HepG2 (cell line): ENCODE measurements around the gene C19orf85. TPM values are rescaled to one million over a fixed set of nuclear protein-coding genes. Genes with fewer than 3 reads are reported as not detected.

Experiments
- ATAC-seq: fragments of 200-7000 bp; cut with Tn5 transposase; 3 replicates; pipeline ENCODE4 v1.9.1; 2020; ENCODE audit warnings: mild to moderate bottlenecking, moderate library complexity
- BruUV-seq: library from RNA; stranded (reverse); fragments of 400-500 nt; replicated peaks from 2 replicates; lab custom pipeline; 2021; lab: Mats Ljungman, UMichigan
- CTCF ChIA-PET: fragments of 300-600 bp; formaldehyde crosslinking; extraction: SDS; loops from one replicate; lab custom pipeline; 2021; ENCODE audit warnings: low total read pairs, inconsistent platforms, low intra/inter-chr PET ratio; lab: Yijun Ruan, JAX
- POLR2A ChIA-PET: fragments of 350-600 bp; sonication (Branson Sonifier 250); formaldehyde crosslinking; loops from one replicate; lab custom pipeline; 2020; ENCODE audit warnings: antibody characterized with exemption, inconsistent platforms; lab: Yijun Ruan, JAX
- DNase-seq: peaks from one replicate; pipeline ENCODE4 v3.0.0-alpha.2; 2015; ENCODE audit warnings: low spot score
- FAIRE-seq: peaks from 3 replicates; lab custom pipeline; 2011; peaks lifted over from hg19 to GRCh38; lab: Jason Lieb, UNC
- H2AFZ ChIP-seq: one replicate; pipeline ENCODE4 v1.6.1; 2011; ENCODE audit warnings: low read length, inconsistent platforms
- H3K27ac ChIP-seq: fragments of 300-600 bp; 3 replicates; pipeline ENCODE4 v1.8.0; 2011; ENCODE audit warnings: mixed run types, mild to moderate bottlenecking, mixed read lengths, low read length, inconsistent platforms; ENCODE audit not compliant: insufficient read depth; ENCODE audit errors: extremely low read length
- H3K27me3 ChIP-seq, 2 experiments: fragments of 200-600 bp in 1 of 2; 2 replicates in 1 of 2; 3 replicates in 1 of 2; pipeline versions ENCODE4 v1.6.0 to v1.8.0; 2011; ENCODE audit warnings: low read length in 2 of 2, mild to moderate bottlenecking in 2 of 2, moderate library complexity in 2 of 2, inconsistent platforms in 1 of 2; ENCODE audit not compliant: insufficient read depth in 2 of 2, control insufficient read depth in 1 of 2
- H3K36me3 ChIP-seq, 2 experiments: fragments of 200-600 bp in 1 of 2; replicated peaks in 1 of 2; 2 replicates in 1 of 2; 3 replicates in 1 of 2; pipeline versions ENCODE4 v1.5.1 to v1.8.0; 2011; ENCODE audit warnings: low read length in 2 of 2, inconsistent platforms in 1 of 2; ENCODE audit not compliant: insufficient read depth in 2 of 2, control insufficient read depth in 1 of 2
- H3K4me1 ChIP-seq: 2 replicates; pipeline ENCODE4 v1.5.1; 2012; ENCODE audit warnings: low read length, inconsistent platforms; ENCODE audit not compliant: insufficient read depth
- H3K4me2 ChIP-seq: 2 replicates; pipeline ENCODE4 v1.6.0; 2011; ENCODE audit warnings: low read depth, low read length, inconsistent platforms
- H3K4me3 ChIP-seq, 3 experiments: fragments of 200-600 bp in 1 of 3; sonication (generic), shearing (Covaris generic) in 1 of 3; replicated peaks in 1 of 3; 2 replicates each; pipeline ENCODE4 v1.5.1; 2011 to 2016; ENCODE audit warnings: low read length in 3 of 3, inconsistent platforms in 2 of 3, low read depth in 2 of 3, mild to moderate bottlenecking in 2 of 3, control low read depth in 1 of 3, mixed read lengths in 1 of 3; ENCODE audit not compliant: insufficient read depth in 1 of 3
- H3K79me2 ChIP-seq: one replicate; pipeline ENCODE4 v1.6.1; 2011; ENCODE audit warnings: low read length, inconsistent platforms; ENCODE audit not compliant: insufficient read depth
- H3K9ac ChIP-seq: 2 replicates; pipeline ENCODE4 v1.6.0; 2011; ENCODE audit warnings: mild to moderate bottlenecking, low read depth, low read length, inconsistent platforms; ENCODE audit not compliant: insufficient read depth
- H3K9me3 ChIP-seq: 2 replicates; pipeline ENCODE4 v1.5.1; 2012; ENCODE audit warnings: mild to moderate bottlenecking, low read length
- H4K20me1 ChIP-seq: 2 replicates; pipeline ENCODE4 v1.6.0; 2011; ENCODE audit warnings: inconsistent platforms, mild to moderate bottlenecking, low read length, moderate library complexity; ENCODE audit not compliant: insufficient read depth
- ADNP ChIP-seq: sonication (generic); formaldehyde crosslinking; IDR thresholded peaks from 2 replicates; pipeline ENCODE4 v1.4.0; 2020; ENCODE audit warnings: missing genetic modification reagents
- ATRX ChIP-seq: sonication (generic); formaldehyde crosslinking; IDR thresholded peaks from 2 replicates; pipeline ENCODE4 v1.4.0; 2020; ENCODE audit warnings: missing genetic modification reagents, borderline replicate concordance
- CCAR2 ChIP-seq: fragments of 200-400 bp; formaldehyde crosslinking; optimal IDR thresholded peaks from 2 replicates; pipeline ENCODE3; 2018; ENCODE audit warnings: low read depth, mild to moderate bottlenecking, low read length, moderate library complexity
- HOXA9 ChIP-seq: sonication (generic); formaldehyde crosslinking; IDR thresholded peaks from 2 replicates; pipeline ENCODE4 v1.8.1; 2022; ENCODE audit warnings: missing genetic modification reagents, mild to moderate bottlenecking, moderate library complexity, borderline replicate concordance
- KLF13 ChIP-seq: sonication (generic); formaldehyde crosslinking; IDR thresholded peaks from 2 replicates; pipeline ENCODE4 v1.4.0; 2020; ENCODE audit warnings: mild to moderate bottlenecking, missing genetic modification reagents
- KLF6 ChIP-seq: IDR thresholded peaks from 2 replicates; pipeline ENCODE4 v1.8.0; 2016; ENCODE audit warnings: missing biosample characterization, missing genetic modification reagents
- SOX13 ChIP-seq, 3 experiments: fragments of 450-650 bp in 1 of 3; sonication (generic) in 1 of 3; formaldehyde crosslinking in 1 of 3; IDR thresholded peaks in 2 of 3; conservative IDR thresholded peaks in 1 of 3; 2 replicates each; pipeline versions ENCODE4 v1.5.0 to v1.6.1; 2016 to 2020; ENCODE audit warnings: antibody characterized with exemption in 1 of 3, mild to moderate bottlenecking in 1 of 3, missing compliant biosample characterization in 1 of 3, missing genetic modification reagents in 1 of 3, moderate library complexity in 1 of 3
- TCF7 ChIP-seq: sonication (generic); IDR thresholded peaks from 2 replicates; pipeline ENCODE4 v1.6.1; 2016; ENCODE audit warnings: antibody characterized with exemption, low read depth
- TFDP2 ChIP-seq: sonication (generic); formaldehyde crosslinking; IDR thresholded peaks from 2 replicates; pipeline ENCODE4 v1.4.0; 2020; ENCODE audit warnings: missing genetic modification reagents
- THAP11 ChIP-seq: IDR thresholded peaks from 2 replicates; pipeline ENCODE4 v1.6.1; 2016; ENCODE audit warnings: missing biosample characterization, missing genetic modification reagents
- XBP1 ChIP-seq: sonication (generic); formaldehyde crosslinking; IDR thresholded peaks from 2 replicates; pipeline ENCODE4 v1.5.0; 2020; ENCODE audit warnings: missing genetic modification reagents
- ZNF431 ChIP-seq: sonication (generic); formaldehyde crosslinking; IDR thresholded peaks from 2 replicates; pipeline ENCODE4 v1.9.0; 2022; ENCODE audit warnings: missing genetic modification reagents, low read depth, mild to moderate bottlenecking, borderline replicate concordance
- ZNF574 ChIP-seq: sonication (generic); formaldehyde crosslinking; IDR thresholded peaks from 2 replicates; pipeline ENCODE4 v1.4.0; 2020; ENCODE audit warnings: missing genetic modification reagents
- ZNF660 ChIP-seq: sonication (generic); formaldehyde crosslinking; IDR thresholded peaks from 2 replicates; pipeline ENCODE4 v1.5.1; 2020; ENCODE audit warnings: mild to moderate bottlenecking, low read depth, missing genetic modification reagents, borderline replicate concordance
- WGBS: methylation state at CpG from one replicate; pipeline ENCODE4 v1.1.6; 2017; ENCODE audit warnings: low lambda C conversion rate; 5-methylcytosine and 5-hydroxymethylcytosine counted together
- in situ Hi-C: cut with HindIII; loops from 2 replicates; pipeline ENCODE4 v1.10.0; 2017; ENCODE audit warnings: low pct_unique_long_range_greater_than_20kb; ENCODE audit not compliant: extremely low pct_ligation_motif_present
- intact Hi-C: fragments of 100-400 bp; cut with micrococcal nuclease; formaldehyde crosslinking; loops from one replicate; pipeline ENCODE4 v1.10.0; 2022; ENCODE audit not compliant: unreplicated experiment
- polyA plus RNA-seq, 8 experiments: library from polyadenylated mRNA; depleted of rRNA in 3 of 8; stranded (reverse) in 7 of 8; unstranded in 1 of 8; fragments of >200 nt; fragmentation: Illumina TruSeq in 4 of 8; extraction: Trizol in 4 of 8; gene quantifications; 2 replicates each; pipeline versions ENCODE4 v1.2.1 to v1.2.3, GENCODE V29; 2011 to 2016; ENCODE audit warnings: low read depth in 4 of 8, missing spikeins in 1 of 8, mixed read lengths in 1 of 8; ENCODE audit not compliant: insufficient read depth in 1 of 8
- total RNA-seq, 5 experiments: library from RNA; depleted of rRNA; stranded (reverse); fragments of >200 nt; fragmentation: Illumina TruSeq; extraction: Trizol; gene quantifications; 2 replicates each; pipeline ENCODE4 v1.2.3, GENCODE V29; 2016; ENCODE audit warnings: low read depth in 1 of 5
- TF ChIP-seq, protein P1 (sequence below): sonication (generic); formaldehyde crosslinking; IDR thresholded peaks from 2 replicates; pipeline ENCODE4 v1.9.0; 2022; ENCODE audit warnings: missing genetic modification reagents, mild to moderate bottlenecking, borderline replicate concordance

Gene C19orf85
- total and polyA plus RNA-seq, 2 of the 13 experiments (the other 11 are each of a cell fraction or from before 2014, with no cell fraction given): not detected

DNA sequence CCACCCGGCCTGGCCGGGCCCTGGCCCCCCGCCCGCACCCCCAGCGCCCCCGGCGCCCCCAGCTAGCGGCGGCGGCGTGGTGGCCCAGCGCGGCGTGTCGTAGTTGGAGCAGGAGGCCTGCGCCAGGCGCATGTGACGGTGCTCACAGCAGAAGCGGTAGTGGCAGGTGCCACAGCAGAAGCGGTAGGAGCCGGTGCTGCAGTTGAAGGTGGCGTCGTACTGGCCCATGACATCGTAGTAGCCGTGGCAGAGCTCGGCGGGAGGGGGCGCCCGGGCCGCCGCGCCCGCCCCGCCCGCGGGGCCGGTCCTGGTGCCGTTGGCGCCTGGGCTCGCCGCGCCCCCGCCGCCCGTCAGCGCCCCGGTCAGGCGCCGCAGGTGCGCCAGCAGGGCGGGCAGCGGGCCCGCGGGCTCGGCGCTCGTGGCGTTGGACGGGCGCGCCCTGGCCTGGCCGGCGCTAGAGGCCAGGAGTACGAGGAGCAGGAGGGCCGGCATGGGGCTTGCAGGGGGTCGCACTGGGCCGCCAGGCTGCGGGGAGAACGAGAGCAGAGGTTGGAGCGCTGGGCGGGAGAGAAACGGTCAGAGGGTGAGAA, 22.1 kb downstream of the C19orf85 start:
- no TSS peak for BruUV-seq
- intact Hi-C loops (no loop called here), in situ Hi-C loops (no loop called here)
- DNase-seq: no peak
- POLR2A ChIA-PET: no interaction called here
- no peaks in the 10 kb centered on the region for H3K36me3 ChIP-seq
- H4K20me1 ChIP-seq: peaks cover 4% of the 10 kb centered on the region; the same call in 1 of the 2 replicates
- no peaks in the 10 kb centered on the region for H3K9me3 ChIP-seq
- no peak overlapping the region for H3K27ac ChIP-seq
- no peak overlapping the region for H3K4me3 ChIP-seq
- no peaks in the 10 kb centered on the region for H3K79me2 ChIP-seq
- H3K4me1 ChIP-seq: no peaks in the 10 kb centered on the region
- no peak overlapping the region for H3K4me2 ChIP-seq
- CTCF ChIA-PET: no interaction called here
- no peak for FAIRE-seq
- H2AFZ ChIP-seq: no peak overlapping the region
- ATAC-seq: no peak
- H3K9ac ChIP-seq: no peak overlapping the region
- TF ChIP-seq ADNP (CRISPR knock-in tag): no peak
- TF ChIP-seq XBP1 (CRISPR knock-in tag): no peak
- TF ChIP-seq SOX13 (IDR thresholded peaks at IDR 0.05): no peak
- no peak for TF ChIP-seq SOX13 (CRISPR knock-in tag; conservative IDR thresholded peaks at IDR 0.05 in 1 of 2, IDR thresholded peaks at IDR 0.05 in 1 of 2)
- no peak for TF ChIP-seq KLF6 (CRISPR knock-in tag)
- no peak for TF ChIP-seq HOXA9 (CRISPR knock-in tag)
- no peak for TF ChIP-seq THAP11 (CRISPR knock-in tag)
- no peak for TF ChIP-seq TFDP2
- no peak for TF ChIP-seq ZNF660
- TF ChIP-seq KLF13 (CRISPR knock-in tag): no peak
- TF ChIP-seq ZNF431 (CRISPR knock-in tag): no peak
- no peak for TF ChIP-seq CCAR2
- TF ChIP-seq, protein P1, sequence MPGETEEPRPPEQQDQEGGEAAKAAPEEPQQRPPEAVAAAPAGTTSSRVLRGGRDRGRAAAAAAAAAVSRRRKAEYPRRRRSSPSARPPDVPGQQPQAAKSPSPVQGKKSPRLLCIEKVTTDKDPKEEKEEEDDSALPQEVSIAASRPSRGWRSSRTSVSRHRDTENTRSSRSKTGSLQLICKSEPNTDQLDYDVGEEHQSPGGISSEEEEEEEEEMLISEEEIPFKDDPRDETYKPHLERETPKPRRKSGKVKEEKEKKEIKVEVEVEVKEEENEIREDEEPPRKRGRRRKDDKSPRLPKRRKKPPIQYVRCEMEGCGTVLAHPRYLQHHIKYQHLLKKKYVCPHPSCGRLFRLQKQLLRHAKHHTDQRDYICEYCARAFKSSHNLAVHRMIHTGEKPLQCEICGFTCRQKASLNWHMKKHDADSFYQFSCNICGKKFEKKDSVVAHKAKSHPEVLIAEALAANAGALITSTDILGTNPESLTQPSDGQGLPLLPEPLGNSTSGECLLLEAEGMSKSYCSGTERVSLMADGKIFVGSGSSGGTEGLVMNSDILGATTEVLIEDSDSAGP: no peak
- no peak for TF ChIP-seq ATRX
- TF ChIP-seq TCF7: no peak
- TF ChIP-seq ZNF574 (CRISPR knock-in tag): no peak
- WGBS: 15% methylated on average over 21 of the region's 72 CpGs
- H3K27me3 ChIP-seq: peaks cover 6 to 52% of the 10 kb centered on the region in 2 experiments; a peak in 4 of 5 replicates
